Mucosa of stomach (tissue), 1 donor: ENCODE data around the gene NT5C1A.

Experiments
- H3K27me3 ChIP-seq: one replicate; pipeline ENCODE4 v1.7.0; 2013; ENCODE audit warnings: mild to moderate bottlenecking, low read length; ENCODE audit not compliant: control insufficient read depth, insufficient read depth
- H3K36me3 ChIP-seq: one replicate; pipeline ENCODE4 v1.7.0; 2013; ENCODE audit warnings: low read length; ENCODE audit not compliant: control insufficient read depth, insufficient read depth
- H3K4me1 ChIP-seq: one replicate; pipeline ENCODE4 v1.7.0; 2013; ENCODE audit warnings: mild to moderate bottlenecking, low read length; ENCODE audit not compliant: control insufficient read depth, insufficient read depth
- H3K4me3 ChIP-seq: one replicate; pipeline ENCODE4 v1.7.0; 2013; ENCODE audit warnings: low read length
- H3K9ac ChIP-seq: one replicate; pipeline ENCODE4 v1.7.0; 2013; ENCODE audit warnings: mild to moderate bottlenecking, low read length, moderate library complexity
- H3K9me3 ChIP-seq: one replicate; pipeline ENCODE4 v1.7.0; 2013; ENCODE audit warnings: mild to moderate bottlenecking, low read length, moderate library complexity; ENCODE audit not compliant: control insufficient read depth
- donor health status: Pancreatic carcinoma.

Gene NT5C1A

DNA sequence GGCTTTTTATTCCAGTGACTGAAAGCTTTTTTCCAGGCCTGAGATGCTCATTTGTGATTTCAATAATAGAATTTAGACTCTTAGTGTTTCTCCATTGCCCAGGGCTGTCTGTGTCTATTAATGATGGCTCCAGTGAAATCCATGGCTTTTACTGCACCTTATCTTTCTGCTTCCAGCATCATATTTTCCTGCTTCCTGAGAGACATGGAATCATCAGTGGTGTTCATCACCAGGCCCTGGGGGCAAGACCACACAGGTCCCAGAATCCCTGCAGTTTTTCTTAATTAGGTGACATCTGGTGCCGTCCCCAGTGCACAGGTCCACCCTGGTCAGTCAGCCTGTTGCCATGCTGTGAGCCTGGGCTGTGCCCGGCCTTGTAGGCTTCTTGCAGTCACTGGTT lies 15.5 kb downstream of the NT5C1A start:
- peaks cover 14% of the 10 kb centered on the region for H3K27me3 ChIP-seq
- H3K36me3 ChIP-seq = no peaks in the 10 kb centered on the region
- no peak overlapping the region for H3K9ac ChIP-seq
- H3K4me3 ChIP-seq = no peak overlapping the region
- H3K4me1 ChIP-seq = no peaks in the 10 kb centered on the region
- H3K9me3 ChIP-seq = no peaks in the 10 kb centered on the region

GRCh38 chr1:39655578-39656268 lies 16.2 kb downstream of the NT5C1A start:
- no peak overlapping the region for H3K4me3 ChIP-seq
- peaks cover 14% of the 10 kb centered on the region for H3K27me3 ChIP-seq
- no peaks in the 10 kb centered on the region for H3K36me3 ChIP-seq
- H3K9me3 ChIP-seq = no peaks in the 10 kb centered on the region
- H3K4me1 ChIP-seq = no peaks in the 10 kb centered on the region
- H3K9ac ChIP-seq = no peak overlapping the region

DNA sequence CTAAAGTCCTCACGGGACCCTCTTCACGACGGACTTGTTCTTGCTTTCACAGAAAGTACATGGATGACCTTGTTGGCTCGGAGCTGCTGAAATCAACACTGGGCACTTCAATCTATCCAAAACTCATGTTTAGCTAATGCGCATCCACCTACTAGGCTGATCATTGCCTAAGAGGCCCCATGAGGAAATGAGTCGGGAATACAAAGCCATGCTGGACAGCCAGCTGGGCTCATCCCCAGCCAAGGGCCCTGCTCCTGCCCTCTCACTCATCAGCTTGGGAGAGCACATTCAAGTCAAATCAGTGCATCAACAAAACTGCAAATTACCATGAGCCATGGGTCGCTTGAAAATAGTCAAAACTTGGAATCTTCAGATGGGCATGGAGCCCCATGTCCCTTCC lies 17.6 kb downstream of the NT5C1A start:
- Histone ChIP-seq H3K4me1 (no peaks in the 10 kb centered on the region), H3K9me3 (no peaks in the 10 kb centered on the region), H3K9ac (no peak overlapping the region), H3K36me3 (no peaks in the 10 kb centered on the region), H3K27me3 (peaks cover 14% of the 10 kb centered on the region), H3K4me3 (no peak overlapping the region)

DNA sequence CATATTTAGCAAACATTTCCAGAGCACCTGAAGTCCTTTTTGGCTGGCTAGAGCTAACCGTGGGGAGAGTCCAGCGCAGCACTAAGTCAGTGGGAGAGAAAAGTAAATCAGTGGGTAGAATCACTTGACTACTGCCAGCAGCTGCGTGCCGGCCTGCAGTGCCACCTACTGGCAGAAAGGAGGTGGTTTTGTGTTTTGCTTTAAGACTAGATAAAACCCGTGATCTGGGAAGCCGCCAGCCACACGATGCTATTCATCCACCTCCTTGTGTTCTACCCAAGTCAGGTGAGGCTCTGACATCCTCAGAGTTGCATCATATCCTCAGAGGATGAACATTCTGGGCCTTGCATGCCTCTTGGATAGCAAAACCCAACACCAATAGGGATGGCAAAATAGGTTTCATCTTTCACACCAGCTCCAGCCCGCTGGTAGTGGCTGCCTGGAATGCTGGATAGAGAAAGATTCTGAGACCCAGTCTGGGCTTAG lies 18.3 kb downstream of the NT5C1A start:
- H3K4me1 ChIP-seq = no peaks in the 10 kb centered on the region
- H3K9me3 ChIP-seq = no peaks in the 10 kb centered on the region
- no peak overlapping the region for H3K9ac ChIP-seq
- no peak overlapping the region for H3K4me3 ChIP-seq
- peaks cover 14% of the 10 kb centered on the region for H3K27me3 ChIP-seq
- no peaks in the 10 kb centered on the region for H3K36me3 ChIP-seq

- Histone ChIP-seq H3K9ac (no peak overlapping the region), H3K4me3 (no peak overlapping the region), H3K27me3 (peaks cover 12% of the 10 kb centered on the region), H3K36me3 (no peaks in the 10 kb centered on the region), H3K9me3 (no peaks in the 10 kb centered on the region), H3K4me1 (no peaks in the 10 kb centered on the region)
Observed at GRCh38 chr1:39652554-39652953, 19.4 kb downstream of the NT5C1A start.

DNA sequence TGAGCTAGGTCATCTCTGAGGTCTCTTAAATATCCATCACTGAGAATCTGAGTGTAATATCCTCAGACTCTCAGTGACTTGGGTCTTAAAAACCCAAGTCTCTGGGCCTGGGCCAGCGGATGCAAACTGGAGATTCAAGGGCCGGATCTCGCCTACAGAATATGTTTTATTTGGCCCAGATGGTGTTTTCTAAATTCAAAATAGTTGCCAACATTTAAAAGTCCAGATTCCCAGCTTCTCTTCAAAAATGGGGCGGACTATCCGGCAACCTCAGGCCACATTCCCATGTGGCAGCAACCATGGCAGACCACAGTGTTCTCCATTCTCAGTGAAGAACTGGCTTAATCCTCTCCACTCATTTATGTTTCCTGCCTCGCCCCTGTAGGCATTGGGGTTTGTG lies 19.8 kb downstream of the NT5C1A start:
- peaks cover 12% of the 10 kb centered on the region for H3K27me3 ChIP-seq
- no peaks in the 10 kb centered on the region for H3K4me1 ChIP-seq
- H3K36me3 ChIP-seq = no peaks in the 10 kb centered on the region
- no peak overlapping the region for H3K4me3 ChIP-seq
- no peaks in the 10 kb centered on the region for H3K9me3 ChIP-seq
- no peak overlapping the region for H3K9ac ChIP-seq

- H3K36me3 ChIP-seq = no peaks in the 10 kb centered on the region
- no peak overlapping the region for H3K4me3 ChIP-seq
- H3K27me3 ChIP-seq = peaks cover 8% of the 10 kb centered on the region
- H3K9ac ChIP-seq = no peak overlapping the region
- H3K9me3 ChIP-seq = no peaks in the 10 kb centered on the region
- H3K4me1 ChIP-seq = no peaks in the 10 kb centered on the region
Observed at GRCh38 chr1:39650431-39650830, 21.5 kb downstream of the NT5C1A start.

GRCh38 chr1:39649636-39650185 lies 22.2 kb downstream of the NT5C1A start:
- Histone ChIP-seq H3K4me1 (no peaks in the 10 kb centered on the region), H3K9ac (no peak overlapping the region), H3K4me3 (no peak overlapping the region), H3K36me3 (no peaks in the 10 kb centered on the region), H3K9me3 (no peaks in the 10 kb centered on the region), H3K27me3 (peaks cover 8% of the 10 kb centered on the region)

DNA sequence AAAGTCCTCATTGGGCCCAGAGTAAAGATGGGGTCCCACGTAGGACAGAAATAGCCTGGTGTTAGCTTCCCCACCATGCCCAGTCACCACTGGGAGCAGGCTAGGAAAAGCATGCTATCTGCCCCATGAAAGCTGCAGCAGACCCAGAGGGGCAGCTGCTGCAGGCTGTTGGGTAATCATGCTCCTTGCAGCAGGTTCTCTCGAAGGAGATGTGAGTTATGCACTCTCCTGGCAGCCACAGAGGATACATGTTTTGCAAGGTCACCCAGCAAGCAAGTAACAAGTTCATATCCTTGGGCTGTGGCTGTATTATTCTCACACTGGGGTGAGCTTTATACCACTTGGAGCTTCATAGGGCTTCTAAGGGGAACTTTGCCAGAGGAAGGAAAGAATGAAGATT lies 23.4 kb downstream of the NT5C1A start:
- Histone ChIP-seq H3K36me3 (no peaks in the 10 kb centered on the region), H3K9ac (no peak overlapping the region), H3K4me1 (no peaks in the 10 kb centered on the region), H3K4me3 (no peak overlapping the region), H3K9me3 (no peaks in the 10 kb centered on the region), H3K27me3 (no peaks in the 10 kb centered on the region)

DNA sequence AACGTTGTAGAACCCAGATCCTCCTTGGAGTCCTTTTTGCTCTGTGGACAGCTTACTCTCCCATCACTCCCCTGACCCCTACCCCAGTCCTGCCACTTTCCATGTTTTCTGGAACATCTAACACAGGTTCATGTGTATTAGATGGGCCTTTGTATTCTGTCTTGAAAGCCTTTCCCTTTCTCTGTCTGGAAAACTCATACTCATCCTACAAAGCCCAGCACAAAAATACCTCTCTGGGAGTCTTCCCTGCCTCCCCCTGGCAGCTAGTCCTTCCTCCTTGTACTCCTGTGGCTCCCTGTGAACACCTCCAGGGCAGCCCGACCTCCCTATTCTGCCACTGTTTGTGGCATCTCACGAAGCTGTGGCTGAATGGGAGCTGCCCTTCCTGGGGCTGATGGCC lies 24.7 kb downstream of the NT5C1A start:
- H3K36me3 ChIP-seq = no peaks in the 10 kb centered on the region
- no peak overlapping the region for H3K9ac ChIP-seq
- H3K4me1 ChIP-seq = no peaks in the 10 kb centered on the region
- H3K4me3 ChIP-seq = no peak overlapping the region
- no peaks in the 10 kb centered on the region for H3K27me3 ChIP-seq
- H3K9me3 ChIP-seq = no peaks in the 10 kb centered on the region

DNA sequence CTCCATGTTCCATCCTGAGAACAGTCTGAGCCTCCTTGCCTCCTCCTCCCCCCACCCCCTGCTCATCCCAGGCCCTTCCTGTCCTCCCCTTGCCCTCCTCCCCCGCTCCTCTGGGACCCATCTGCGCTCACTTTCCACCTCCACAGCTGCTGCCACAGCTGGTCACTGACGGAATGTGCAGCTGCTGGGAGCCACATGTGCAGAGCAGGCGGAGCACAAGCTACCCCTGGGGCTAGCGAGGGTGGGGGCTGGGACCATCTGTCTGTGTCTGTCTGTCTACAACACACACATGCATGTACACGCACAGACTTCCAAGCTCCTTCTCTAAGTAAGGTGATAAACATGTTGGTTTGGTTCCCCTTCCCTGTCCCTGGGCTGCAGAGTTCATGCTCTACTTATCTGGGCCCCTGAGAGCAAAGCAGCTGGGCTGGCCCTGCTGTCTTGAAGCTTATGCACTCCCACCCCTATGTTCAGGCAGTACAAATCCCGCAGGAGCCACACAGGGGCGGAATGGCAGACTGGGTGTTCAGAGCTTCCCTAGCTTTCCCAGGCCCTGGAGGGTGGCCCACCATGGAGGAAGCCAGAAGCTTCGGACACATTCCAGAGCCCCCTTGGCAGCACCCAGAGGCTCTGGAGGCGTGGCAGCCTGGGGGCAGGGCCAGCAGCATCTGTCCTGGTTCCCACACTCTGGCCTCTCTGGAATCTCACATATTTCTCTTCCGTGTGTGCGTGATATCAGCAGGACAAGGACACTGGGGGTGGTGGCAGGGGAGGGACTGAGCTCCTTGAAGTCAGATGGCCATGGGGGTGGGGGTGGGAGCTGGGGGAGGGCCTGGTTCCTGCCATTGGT lies 25.4 kb downstream of the NT5C1A start:
- Histone ChIP-seq H3K9me3 (no peaks in the 10 kb centered on the region), H3K27me3 (no peaks in the 10 kb centered on the region), H3K4me3 (no peak overlapping the region), H3K4me1 (no peaks in the 10 kb centered on the region), H3K9ac (no peak overlapping the region), H3K36me3 (no peaks in the 10 kb centered on the region)

- no peaks in the 10 kb centered on the region for H3K4me1 ChIP-seq
- no peaks in the 10 kb centered on the region for H3K36me3 ChIP-seq
- H3K9me3 ChIP-seq = no peaks in the 10 kb centered on the region
- H3K4me3 ChIP-seq = no peak overlapping the region
- peaks cover 6% of the 10 kb centered on the region for H3K27me3 ChIP-seq
- no peak overlapping the region for H3K9ac ChIP-seq
Observed at GRCh38 chr1:39645411-39646043, 26.4 kb downstream of the NT5C1A start.
